DOHH2 (cell line): Measurements from ENCODE around the gene KIAA1671.

Source experiments
- H3F3A ChIP-seq: fragments of 200-600 bp; sonication (generic), shearing (Covaris generic); 2 replicates; pipeline ENCODE4 v1.6.0; 2016; ENCODE audit warnings: antibody characterized with exemption, mild to moderate bottlenecking; ENCODE audit not compliant: control insufficient read depth, insufficient read depth
- H3K27ac ChIP-seq: fragments of 200-600 bp; sonication (generic); 2 replicates; pipeline ENCODE4 v1.5.1; 2014; ENCODE audit warnings: low read depth, mild to moderate bottlenecking, low read length, moderate library complexity
- H3K27me3 ChIP-seq: fragments of 200-600 bp; sonication (generic); 2 replicates; pipeline ENCODE4 v1.6.1; 2014; ENCODE audit warnings: mild to moderate bottlenecking, low read length, mixed read lengths; ENCODE audit not compliant: control insufficient read depth
- H3K36me3 ChIP-seq: fragments of 200-600 bp; sonication (generic); 2 replicates; pipeline ENCODE4 v1.6.1; 2014; ENCODE audit warnings: mild to moderate bottlenecking, low read length, moderate library complexity, mixed read lengths; ENCODE audit not compliant: control insufficient read depth
- H3K4me1 ChIP-seq: fragments of 200-600 bp; sonication (generic); 2 replicates; pipeline ENCODE4 v1.6.1; 2014; ENCODE audit warnings: mild to moderate bottlenecking, low read length, mixed read lengths; ENCODE audit not compliant: control insufficient read depth
- H3K4me2 ChIP-seq: fragments of 200-600 bp; sonication (generic); 2 replicates; pipeline ENCODE4 v1.6.0; 2014; ENCODE audit warnings: mild to moderate bottlenecking, low read length, moderate library complexity
- H3K4me3 ChIP-seq: fragments of 200-600 bp; sonication (generic); 2 replicates; pipeline ENCODE4 v1.5.1; 2014; ENCODE audit warnings: mild to moderate bottlenecking, low read length, mixed read lengths
- H3K79me2 ChIP-seq: fragments of 200-600 bp; sonication (generic); 2 replicates; pipeline ENCODE4 v1.6.1; 2014; ENCODE audit warnings: mild to moderate bottlenecking, low read length, mixed read lengths; ENCODE audit not compliant: control insufficient read depth
- H3K9me2 ChIP-seq: fragments of 200-600 bp; sonication (generic); replicated peaks from 2 replicates; pipeline ENCODE4 v1.6.1; 2014; ENCODE audit warnings: mild to moderate bottlenecking, low read length, mixed read lengths; ENCODE audit not compliant: control insufficient read depth
- H3K9me3 ChIP-seq: fragments of 200-600 bp; sonication (generic); 2 replicates; pipeline ENCODE4 v1.6.1; 2014; ENCODE audit warnings: antibody characterized with exemption, low read length, mixed read lengths; ENCODE audit not compliant: control insufficient read depth, insufficient read depth
- H4K20me1 ChIP-seq: fragments of 200-600 bp; sonication (generic); 2 replicates; pipeline ENCODE4 v1.6.0; 2014; ENCODE audit warnings: low read depth, mild to moderate bottlenecking, antibody characterized with exemption, low read length, moderate library complexity; ENCODE audit not compliant: control insufficient read depth, insufficient read depth
- CTCF ChIP-seq: fragments of 200-600 bp; sonication (generic); IDR thresholded peaks from one replicate; pipeline ENCODE4 v1.5.1; 2014; ENCODE audit warnings: antibody characterized with exemption, mild to moderate bottlenecking, low read depth, low read length; ENCODE audit not compliant: poor library complexity, severe bottlenecking
- EZH2phosphoT487 ChIP-seq: fragments of 200-600 bp; sonication (generic); IDR thresholded peaks from 2 replicates; pipeline ENCODE4 v1.6.1; 2017; ENCODE audit warnings: borderline replicate concordance, mild to moderate bottlenecking, antibody characterized with exemption, low read length, moderate library complexity, mixed read lengths

The KIAA1671 gene

GRCh38 chr22:25174888-25175411 is 222.4 kb downstream of the KIAA1671 start:
- H4K20me1 ChIP-seq = no peaks in the 10 kb centered on the region; the same call in 1 of the 2 replicates
- no peaks in the 10 kb centered on the region for H3F3A ChIP-seq
- H3K4me3 ChIP-seq = no peak overlapping the region
- no peaks in the 10 kb centered on the region for H3K9me2 ChIP-seq
- no peaks in the 10 kb centered on the region for H3K4me1 ChIP-seq
- no peaks in the 10 kb centered on the region for H3K27me3 ChIP-seq
- H3K27ac ChIP-seq = no peak overlapping the region
- TF ChIP-seq EZH2phosphoT487 (no peak), CTCF (no peak)
- H3K4me2 ChIP-seq = no peak overlapping the region
- H3K9me3 ChIP-seq = no peaks in the 10 kb centered on the region
- no peaks in the 10 kb centered on the region for H3K36me3 ChIP-seq
- no peaks in the 10 kb centered on the region for H3K79me2 ChIP-seq

GRCh38 chr22:25176175-25176574 is 223.7 kb downstream of the KIAA1671 start:
- no peaks in the 10 kb centered on the region for H3F3A ChIP-seq

GRCh38 chr22:25176799-25177198 is 224.3 kb downstream of the KIAA1671 start:
- Histone ChIP-seq H3K36me3 (no peaks in the 10 kb centered on the region), H3K27me3 (no peaks in the 10 kb centered on the region), H3K4me3 (no peak overlapping the region), H3K27ac (no peak overlapping the region), H3K79me2 (no peaks in the 10 kb centered on the region), H3K9me3 (no peaks in the 10 kb centered on the region), H3K9me2 (no peaks in the 10 kb centered on the region), H3K4me2 (no peak overlapping the region), H3K4me1 (no peaks in the 10 kb centered on the region), H3F3A (no peaks in the 10 kb centered on the region), H4K20me1 (no peaks in the 10 kb centered on the region; the same call in 1 of the 2 replicates)
- TF ChIP-seq EZH2phosphoT487 (no peak), CTCF (no peak)

More at GRCh38 chr22:25176175-25176574, 223.7 kb downstream of the KIAA1671 start:
- no peak for TF ChIP-seq EZH2phosphoT487
- TF ChIP-seq CTCF = no peak
- Histone ChIP-seq H3K4me2 (no peak overlapping the region), H3K9me3 (no peaks in the 10 kb centered on the region), H3K27me3 (no peaks in the 10 kb centered on the region), H4K20me1 (no peaks in the 10 kb centered on the region; the same call in 1 of the 2 replicates), H3K4me3 (no peak overlapping the region), H3K79me2 (no peaks in the 10 kb centered on the region), H3K36me3 (no peaks in the 10 kb centered on the region), H3K9me2 (no peaks in the 10 kb centered on the region), H3K27ac (no peak overlapping the region), H3K4me1 (no peaks in the 10 kb centered on the region)

GRCh38 chr22:25177226-25177625 is 224.7 kb downstream of the KIAA1671 start:
- Histone ChIP-seq H3F3A (no peaks in the 10 kb centered on the region), H3K27me3 (no peaks in the 10 kb centered on the region), H3K4me3 (no peak overlapping the region), H3K79me2 (no peaks in the 10 kb centered on the region), H3K9me2 (no peaks in the 10 kb centered on the region), H4K20me1 (no peaks in the 10 kb centered on the region; the same call in 1 of the 2 replicates), H3K4me1 (no peaks in the 10 kb centered on the region), H3K36me3 (no peaks in the 10 kb centered on the region), H3K4me2 (no peak overlapping the region), H3K9me3 (no peaks in the 10 kb centered on the region), H3K27ac (no peak overlapping the region)
- TF ChIP-seq CTCF (no peak), EZH2phosphoT487 (no peak)
